Activated B cell treated with CpG ODN at 0.5 μM for 24 hours (primary cell): ENCODE measurements around the gene CBARP. TPM values are rescaled to one million over a fixed set of nuclear protein-coding genes. Genes with fewer than 3 reads are reported as not detected.

ENCODE experiments used
- ATAC-seq: fragments of 200-7000 bp; cut with Tn5 transposase; one replicate; pipeline ENCODE4 v1.10.0; 2021; ENCODE audit warnings: low read depth, mild to moderate bottlenecking, moderate library complexity
- CTCF ChIA-PET: fragments of 350-600 bp; sonication (Branson Sonifier 250); formaldehyde crosslinking; loops from one replicate; lab custom pipeline; 2021; ENCODE audit warnings: antibody characterized with exemption; lab: Charles Lee
- POLR2A ChIA-PET: fragments of 350-600 bp; sonication (Branson Sonifier 250); formaldehyde crosslinking; loops from one replicate; lab custom pipeline; 2021; ENCODE audit warnings: antibody characterized with exemption; lab: Charles Lee
- DNase-seq: peaks from one replicate; pipeline ENCODE4 v3.0.0; 2022
- H3K27ac Mint-ChIP-seq: one replicate; pipeline ENCODE4 v1.8.0; 2020; ENCODE audit warnings: mixed read lengths
- H3K27me3 Mint-ChIP-seq: one replicate; pipeline ENCODE4 v1.8.0; 2021; ENCODE audit warnings: mixed read lengths
- H3K36me3 Mint-ChIP-seq: one replicate; pipeline ENCODE4 v1.8.0; 2021; ENCODE audit warnings: low read depth, mixed read lengths
- H3K4me1 Mint-ChIP-seq: one replicate; pipeline ENCODE4 v1.8.0; 2021; ENCODE audit warnings: mixed read lengths
- H3K4me3 Mint-ChIP-seq: one replicate; pipeline ENCODE4 v1.8.0; 2020; ENCODE audit warnings: mild to moderate bottlenecking, mixed read lengths
- H3K9me3 Mint-ChIP-seq: one replicate; pipeline ENCODE4 v1.8.0; 2020; ENCODE audit warnings: mixed read lengths
- intact Hi-C: fragments of 100-400 bp; cut with micrococcal nuclease; formaldehyde crosslinking; loops from one replicate; pipeline ENCODE4 v1.15.1; 2024
- total RNA-seq: library from RNA; stranded (reverse); gene quantifications from 2 replicates; pipeline ENCODE4 v1.2.3, GENCODE V29; 2022
- TF ChIP-seq, protein P1 (sequence below): fragments of 200-600 bp; IDR thresholded peaks from one replicate; pipeline ENCODE4 v1.8.0; 2022; ENCODE audit warnings: antibody characterized with exemption, mild to moderate bottlenecking

Gene CBARP
- total RNA-seq, 1 donor from 2014 or later: 0.64 TPM

GRCh38 chr19:1284293-1284978 lies 46.6 kb upstream of the CBARP start:
- H3K27ac Mint-ChIP-seq: no peak overlapping the region
- POLR2A ChIA-PET: interaction anchor here (1.4 to 1.8 kb wide), 2 partner anchors 9 to 15 kb away, joined by 3 to 8 read pairs; partner anchors contain the start of genes CIRBP and FAM174C
- ATAC-seq: no peak
- intact Hi-C loops: no loop called here
- H3K9me3 Mint-ChIP-seq: no peaks in the 10 kb centered on the region
- H3K4me3 Mint-ChIP-seq: peak overlapping the region; percentile 19
- H3K4me1 Mint-ChIP-seq: peaks cover 16% of the 10 kb centered on the region
- TF ChIP-seq, protein P1, sequence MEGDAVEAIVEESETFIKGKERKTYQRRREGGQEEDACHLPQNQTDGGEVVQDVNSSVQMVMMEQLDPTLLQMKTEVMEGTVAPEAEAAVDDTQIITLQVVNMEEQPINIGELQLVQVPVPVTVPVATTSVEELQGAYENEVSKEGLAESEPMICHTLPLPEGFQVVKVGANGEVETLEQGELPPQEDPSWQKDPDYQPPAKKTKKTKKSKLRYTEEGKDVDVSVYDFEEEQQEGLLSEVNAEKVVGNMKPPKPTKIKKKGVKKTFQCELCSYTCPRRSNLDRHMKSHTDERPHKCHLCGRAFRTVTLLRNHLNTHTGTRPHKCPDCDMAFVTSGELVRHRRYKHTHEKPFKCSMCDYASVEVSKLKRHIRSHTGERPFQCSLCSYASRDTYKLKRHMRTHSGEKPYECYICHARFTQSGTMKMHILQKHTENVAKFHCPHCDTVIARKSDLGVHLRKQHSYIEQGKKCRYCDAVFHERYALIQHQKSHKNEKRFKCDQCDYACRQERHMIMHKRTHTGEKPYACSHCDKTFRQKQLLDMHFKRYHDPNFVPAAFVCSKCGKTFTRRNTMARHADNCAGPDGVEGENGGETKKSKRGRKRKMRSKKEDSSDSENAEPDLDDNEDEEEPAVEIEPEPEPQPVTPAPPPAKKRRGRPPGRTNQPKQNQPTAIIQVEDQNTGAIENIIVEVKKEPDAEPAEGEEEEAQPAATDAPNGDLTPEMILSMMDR: no peak
- DNase-seq: no peak
- peaks cover 32% of the 10 kb centered on the region for H3K27me3 Mint-ChIP-seq
- H3K36me3 Mint-ChIP-seq: peaks cover 8% of the 10 kb centered on the region
- CTCF ChIA-PET: no interaction called here

- no peak for ATAC-seq
- Mint-ChIP-seq H3K4me3 (no peak overlapping the region), H3K27me3 (peaks cover 28% of the 10 kb centered on the region), H3K27ac (no peak overlapping the region), H3K4me1 (peaks cover 16% of the 10 kb centered on the region), H3K9me3 (no peaks in the 10 kb centered on the region), H3K36me3 (peaks cover 13% of the 10 kb centered on the region)
- POLR2A ChIA-PET: interaction anchor here (0.5 to 1.8 kb wide), 3 partner anchors 9 to 555 kb away, joined by 3 to 8 read pairs (median 3); partner anchors contain the start of genes CIRBP and FAM174C
- CTCF ChIA-PET: no interaction called here
- intact Hi-C loops: no loop called here
- no peak for DNase-seq
- TF ChIP-seq, protein P1: no peak
These were observed 46.1 kb upstream of the CBARP start for GRCh38 chr19:1283917-1284292.

- intact Hi-C loops: no loop called here
- Mint-ChIP-seq H3K27ac (no peak overlapping the region), H3K4me1 (peaks cover 16% of the 10 kb centered on the region), H3K27me3 (peaks cover 27% of the 10 kb centered on the region), H3K4me3 (no peak overlapping the region), H3K36me3 (peaks cover 13% of the 10 kb centered on the region), H3K9me3 (no peaks in the 10 kb centered on the region)
- TF ChIP-seq, protein P1: no peak
- ATAC-seq: no peak
- DNase-seq: no peak
- CTCF ChIA-PET: no interaction called here
- POLR2A ChIA-PET: interaction anchor here (0.5 to 1.8 kb wide), 2 partner anchors 14 to 555 kb away, joined by 3 to 8 read pairs; partner anchors contain the start of gene CIRBP
These were observed 45.6 kb upstream of the CBARP start for GRCh38 chr19:1283207-1283916.

- DNase-seq (no peak), ATAC-seq (no peak)
- Mint-ChIP-seq H3K36me3 (peaks cover 19% of the 10 kb centered on the region), H3K27ac (no peak overlapping the region), H3K27me3 (peaks cover 23% of the 10 kb centered on the region), H3K4me1 (peaks cover 16% of the 10 kb centered on the region), H3K4me3 (no peak overlapping the region), H3K9me3 (no peaks in the 10 kb centered on the region)
- TF ChIP-seq, protein P1: no peak
- intact Hi-C loops: no loop called here
- CTCF ChIA-PET: no interaction called here
- POLR2A ChIA-PET: interaction anchor here (1.8 kb wide), 1 partner anchor 14 kb away, joined by 8 read pairs; the partner anchor contains the start of gene CIRBP
These were observed 44.9 kb upstream of the CBARP start for GRCh38 chr19:1282588-1283206.
